Stimulated activated CD8-positive, alpha-beta memory T cell treated with anti-CD3 and anti-CD28 coated beads, Interleukin-4, amount 100 ng/mL, for 1 hour (primary cell): Measurements from ENCODE around the gene DENR.

Experiments used
- DNase-seq, 2 donors: peaks; one replicate each; pipeline ENCODE4 v3.0.0-alpha.2; 2020; ENCODE audit warnings: low read depth in 2 of 2, low spot score in 1 of 2

Gene DENR

GRCh38 chr12:122819209-122819785, 66.7 kb downstream of the DENR start:
- no peak for DNase-seq

- DNase-seq = no peak
These were observed 67.5 kb downstream of the DENR start for GRCh38 chr12:122820138-122820537.
